GM19455 (cell line): ENCODE results near the gene THAP7.
A peak's percentile ranks its signal among the peaks of the same experiment; 100 is the strongest.
"Not testable (repeated sequence)": the region's sequence is repeated elsewhere in the genome, so short reads cannot be mapped to it uniquely, and the experiment has no call there.

Experiments used
- ATAC-seq: cut with Tn5 transposase; IDR thresholded peaks from one replicate; pipeline ENCODE4 v1.9.1; 2021; ENCODE audit not compliant: unreplicated experiment

THAP7 gene, protein sequence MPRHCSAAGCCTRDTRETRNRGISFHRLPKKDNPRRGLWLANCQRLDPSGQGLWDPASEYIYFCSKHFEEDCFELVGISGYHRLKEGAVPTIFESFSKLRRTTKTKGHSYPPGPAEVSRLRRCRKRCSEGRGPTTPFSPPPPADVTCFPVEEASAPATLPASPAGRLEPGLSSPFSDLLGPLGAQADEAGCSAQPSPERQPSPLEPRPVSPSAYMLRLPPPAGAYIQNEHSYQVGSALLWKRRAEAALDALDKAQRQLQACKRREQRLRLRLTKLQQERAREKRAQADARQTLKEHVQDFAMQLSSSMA

DNA sequence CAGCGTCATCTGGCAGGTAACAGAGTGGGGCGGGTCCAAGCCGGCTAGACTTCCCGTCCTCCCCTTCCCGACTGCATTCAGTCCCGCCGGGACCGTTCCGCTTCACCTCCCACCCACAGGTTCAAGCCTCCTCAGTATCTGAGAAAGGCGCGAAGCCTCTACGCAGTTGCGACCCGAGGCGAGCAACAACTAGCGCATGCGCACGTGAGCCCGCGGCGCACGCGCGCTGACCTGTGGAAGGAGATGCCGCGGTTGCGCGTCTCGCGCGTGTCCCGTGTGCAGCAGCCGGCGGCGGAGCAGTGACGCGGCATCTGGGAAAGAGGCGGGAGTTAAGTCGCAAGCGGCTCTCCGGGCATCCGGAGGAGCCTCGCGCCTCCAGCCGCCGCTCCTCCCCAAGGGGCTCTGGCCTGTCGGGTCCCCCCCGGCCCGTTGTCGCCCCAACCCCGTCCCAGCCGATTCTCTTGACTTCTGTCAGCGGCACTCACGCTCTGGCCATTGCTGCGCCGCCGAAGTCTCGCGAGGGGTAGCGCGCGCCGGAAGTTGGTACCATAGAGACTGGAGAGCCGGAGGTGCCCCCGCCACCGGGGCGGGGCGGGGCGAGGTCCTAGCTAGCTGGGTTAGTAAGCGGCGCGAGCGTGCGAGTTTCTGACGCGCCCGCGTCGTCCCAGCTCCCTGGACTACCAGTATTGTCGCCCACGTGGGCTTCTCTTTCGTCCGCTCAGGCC lies at the start of gene THAP7:
Gene THAP7 (minus strand): TSS at position 518 of the 725 bp plus-strand sequence. CDS start 207 bp downstream, at position 311.
- ATAC-seq, result peak; percentile 77

DNA sequence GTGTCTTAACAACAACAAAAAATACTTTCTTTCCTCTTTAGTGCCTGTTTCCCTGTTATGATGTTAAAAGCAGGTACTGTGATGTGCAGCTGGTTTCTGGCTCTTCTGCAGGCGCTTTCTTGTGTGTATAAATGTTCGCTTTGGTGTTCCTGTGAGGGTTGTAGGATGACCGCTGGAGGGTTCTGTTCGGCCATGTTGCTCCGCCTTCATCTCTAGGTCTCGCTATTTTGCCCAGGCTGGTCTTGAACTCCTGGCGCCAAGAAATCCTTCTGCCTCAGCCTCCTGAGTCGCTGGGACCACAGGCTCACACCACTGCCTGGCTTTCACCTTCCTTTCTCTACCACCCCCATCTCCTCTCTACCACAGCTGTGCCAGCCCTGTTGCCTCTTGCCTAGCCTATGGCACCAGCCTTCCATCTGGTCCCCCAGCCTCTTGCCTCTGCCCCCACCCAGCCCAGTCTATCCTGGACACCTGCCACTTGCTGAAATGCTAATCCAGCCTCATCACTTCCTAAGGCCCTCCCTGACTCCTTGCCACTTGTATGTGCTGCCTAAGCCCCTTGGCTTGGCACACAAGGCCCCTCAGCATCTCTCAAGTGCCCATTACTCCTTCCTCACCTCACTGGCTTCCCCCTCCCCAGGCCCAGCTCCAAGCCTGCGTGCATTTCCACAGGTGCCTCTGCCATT lies 49.4 kb upstream of the THAP7 start:
- no peak for ATAC-seq

DNA sequence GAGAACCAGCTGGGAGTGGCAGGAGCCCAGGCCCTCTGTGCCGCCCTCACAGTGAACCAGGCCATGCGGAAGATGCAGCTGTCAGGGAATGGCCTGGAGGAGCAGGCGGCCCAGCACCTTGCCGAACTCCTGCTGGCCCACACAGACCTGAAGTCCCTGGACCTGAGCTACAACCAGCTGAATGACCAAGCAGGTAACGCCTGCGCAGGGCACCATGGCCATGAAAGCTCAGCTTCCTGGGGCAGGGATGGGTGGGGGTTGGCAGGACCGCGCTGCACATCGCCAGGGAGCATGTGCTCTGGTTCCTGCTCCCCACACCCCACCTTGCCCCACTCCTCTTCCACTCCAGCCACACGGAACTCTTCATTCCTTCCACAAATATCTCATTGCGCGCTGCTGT lies 47.0 kb upstream of the THAP7 start:
- ATAC-seq, result not testable (repeated sequence)

DNA sequence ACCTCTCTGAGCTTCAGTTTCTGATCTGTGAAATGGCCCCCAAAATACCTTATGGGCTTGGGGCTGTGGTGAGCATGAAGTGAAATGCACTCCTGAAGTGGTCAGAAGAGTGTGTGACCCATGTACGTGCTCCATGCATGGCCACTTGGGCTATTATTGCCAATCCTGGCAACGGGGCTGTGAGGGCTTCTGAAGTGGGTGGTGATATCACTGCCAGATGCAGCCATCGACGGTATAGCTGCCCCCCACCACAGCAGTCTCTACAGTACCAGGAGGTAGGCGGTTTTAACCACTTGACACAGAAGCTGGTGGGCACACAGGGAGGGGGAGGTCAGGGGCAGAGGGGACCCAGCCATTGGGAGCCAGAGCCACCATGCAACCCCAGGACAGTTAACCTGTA lies 46.5 kb upstream of the THAP7 start:
- ATAC-seq, result not testable (repeated sequence)

DNA sequence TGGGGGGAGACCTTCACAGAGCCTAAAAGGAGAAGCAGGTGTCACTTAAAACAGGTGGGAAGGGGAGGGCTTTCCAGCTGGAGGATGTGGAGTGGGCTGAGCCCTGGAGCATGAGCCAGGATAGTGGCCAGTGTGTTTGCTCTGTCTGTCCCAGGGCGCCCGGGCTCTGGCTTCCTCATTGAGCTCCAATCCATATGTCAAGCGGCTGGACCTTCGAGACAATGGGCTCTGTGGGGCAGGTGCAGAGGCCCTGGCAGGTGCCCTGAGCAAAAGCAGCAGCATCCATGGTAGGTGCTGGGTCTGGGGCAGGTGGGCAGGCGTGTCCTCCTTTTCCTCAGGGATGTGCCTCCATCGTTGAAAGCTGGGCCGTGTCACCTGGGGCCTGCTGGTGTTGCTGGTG lies 45.8 kb upstream of the THAP7 start:
- ATAC-seq, result no peak

DNA sequence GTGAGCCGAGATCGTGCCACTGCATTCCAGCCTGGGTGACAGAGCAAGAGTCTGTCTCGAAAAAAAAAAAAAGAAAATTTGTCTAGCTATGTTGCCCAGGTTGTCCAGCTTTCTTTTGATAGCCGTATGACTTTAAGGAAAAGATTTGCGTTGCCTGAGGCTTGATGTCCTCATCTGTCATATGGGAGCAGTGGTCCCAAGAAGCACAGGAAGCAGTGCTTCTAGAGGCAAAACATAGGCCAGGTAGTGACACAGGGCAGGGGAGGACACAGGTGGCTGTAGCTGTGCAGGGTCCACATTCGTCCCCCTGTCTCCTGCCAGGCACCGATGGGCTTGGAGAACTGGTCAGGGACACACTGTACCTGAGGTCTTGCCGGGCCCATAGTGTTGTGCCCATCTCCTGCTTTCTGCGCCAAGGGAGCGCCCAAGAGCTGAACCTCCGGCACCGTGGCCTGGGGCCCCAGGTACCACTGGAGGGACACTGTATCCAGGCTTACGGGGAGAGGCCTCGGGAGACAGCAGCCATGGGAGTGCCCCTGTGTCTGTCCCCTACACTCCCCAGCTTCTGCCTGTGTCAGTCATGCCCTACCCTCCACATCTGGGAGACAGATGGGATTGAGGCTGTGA lies 45.2 kb upstream of the THAP7 start:
- no peak for ATAC-seq

DNA sequence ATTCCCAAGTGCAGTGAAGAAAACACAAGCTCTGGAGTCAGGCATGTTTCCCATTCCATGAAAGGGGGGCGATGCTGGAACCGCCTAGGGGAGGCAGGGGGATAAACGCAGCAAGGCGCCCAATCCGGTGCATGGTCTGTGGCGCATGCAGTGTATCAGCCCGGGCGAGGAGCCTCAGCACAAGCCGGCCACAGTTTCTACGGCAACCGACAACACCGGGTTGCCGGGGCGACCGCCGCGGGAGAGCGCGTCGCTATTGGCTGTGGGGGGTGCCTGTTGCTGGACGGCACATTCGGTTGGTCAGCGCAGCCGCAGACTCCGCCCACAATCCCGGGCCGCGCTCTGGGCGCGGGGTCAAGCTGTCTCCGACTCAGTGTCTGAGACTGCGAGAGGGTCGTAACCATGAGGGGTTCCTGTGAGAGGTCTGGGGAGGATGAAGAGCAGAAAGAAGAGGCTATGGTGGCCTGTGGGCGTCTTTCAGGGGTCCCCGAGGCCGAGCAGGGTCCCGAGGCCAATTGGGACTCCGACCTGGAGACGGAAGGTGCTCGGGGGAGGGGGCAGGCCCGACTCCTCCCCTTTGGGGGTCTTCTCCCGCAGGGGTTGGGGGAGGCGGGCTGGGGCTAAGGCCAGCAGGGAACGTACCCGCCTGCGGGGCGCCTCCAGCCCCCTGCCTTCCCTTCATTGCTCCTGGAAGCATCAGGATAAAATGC lies 43.8 kb upstream of the THAP7 start, which contains the start of gene LRRC74B:
Gene LRRC74B (plus strand): TSS at position 362 of the 710 bp plus-strand sequence. CDS start 41 bp downstream, at position 403.
- peak; percentile 83 for ATAC-seq

DNA sequence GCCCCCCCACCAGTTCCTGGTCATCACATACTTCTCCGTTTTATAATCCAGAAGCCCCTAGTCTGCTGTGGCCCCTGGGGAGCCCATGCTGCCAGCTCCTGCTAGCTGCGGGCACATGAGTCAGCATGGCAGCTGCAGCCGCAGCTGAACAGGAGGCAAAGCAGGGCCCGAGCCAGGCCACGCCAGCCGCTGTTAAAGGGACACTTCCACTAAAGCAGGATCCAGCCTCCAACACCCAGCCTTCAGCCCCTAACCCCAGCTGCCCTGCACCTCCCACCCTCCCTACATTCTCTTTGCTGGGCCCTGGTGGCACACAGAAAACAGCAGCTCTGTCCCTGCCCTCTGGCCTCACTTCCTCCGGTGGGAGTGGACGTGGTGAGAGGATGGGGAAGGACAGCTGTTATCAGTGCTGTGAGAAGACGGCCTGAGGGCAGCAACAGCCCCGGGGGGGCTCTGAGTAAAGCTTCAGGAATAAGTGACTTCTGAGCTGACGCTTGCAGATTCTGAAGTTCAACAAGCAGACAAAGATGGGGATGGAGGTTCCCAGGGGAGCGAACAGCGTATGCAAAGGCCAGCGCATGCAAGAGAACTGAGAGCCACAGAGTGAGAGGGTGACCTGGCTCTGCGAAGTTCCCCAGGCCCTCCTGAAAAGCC lies 43.1 kb upstream of the THAP7 start:
- ATAC-seq, result no peak

DNA sequence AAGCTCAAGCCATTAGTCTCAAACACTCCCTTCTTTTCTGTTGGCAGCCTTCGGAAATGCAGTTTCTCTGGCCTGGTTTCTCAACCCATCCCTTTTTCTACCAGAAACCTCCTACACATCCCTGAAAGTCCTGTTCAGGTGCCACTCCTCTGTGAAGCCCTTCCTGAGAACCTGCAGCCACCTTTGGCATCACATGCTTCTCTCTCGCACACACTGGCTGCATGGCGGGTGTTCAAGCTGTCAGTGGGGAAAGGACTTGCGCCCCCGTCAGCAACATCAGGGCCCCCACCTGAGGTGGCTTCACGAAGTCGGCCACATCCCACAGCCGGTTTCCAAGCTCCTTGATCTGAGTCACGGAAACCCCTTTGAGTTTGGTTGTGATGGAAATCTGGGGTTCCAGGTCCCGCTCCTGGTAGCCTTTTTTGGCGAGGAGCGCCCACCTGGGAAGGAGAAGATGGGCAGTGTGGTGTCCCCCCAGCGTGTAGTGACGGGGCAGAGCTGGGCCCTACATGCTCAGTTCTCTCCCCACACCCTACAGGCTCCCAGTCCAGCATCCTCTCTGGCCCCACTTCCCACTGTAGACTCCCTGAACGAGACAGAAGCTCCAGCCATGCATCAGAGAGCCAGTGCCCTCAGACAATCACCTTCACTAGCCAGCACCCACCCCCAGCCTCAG lies 42.1 kb upstream of the THAP7 start:
- no peak for ATAC-seq

DNA sequence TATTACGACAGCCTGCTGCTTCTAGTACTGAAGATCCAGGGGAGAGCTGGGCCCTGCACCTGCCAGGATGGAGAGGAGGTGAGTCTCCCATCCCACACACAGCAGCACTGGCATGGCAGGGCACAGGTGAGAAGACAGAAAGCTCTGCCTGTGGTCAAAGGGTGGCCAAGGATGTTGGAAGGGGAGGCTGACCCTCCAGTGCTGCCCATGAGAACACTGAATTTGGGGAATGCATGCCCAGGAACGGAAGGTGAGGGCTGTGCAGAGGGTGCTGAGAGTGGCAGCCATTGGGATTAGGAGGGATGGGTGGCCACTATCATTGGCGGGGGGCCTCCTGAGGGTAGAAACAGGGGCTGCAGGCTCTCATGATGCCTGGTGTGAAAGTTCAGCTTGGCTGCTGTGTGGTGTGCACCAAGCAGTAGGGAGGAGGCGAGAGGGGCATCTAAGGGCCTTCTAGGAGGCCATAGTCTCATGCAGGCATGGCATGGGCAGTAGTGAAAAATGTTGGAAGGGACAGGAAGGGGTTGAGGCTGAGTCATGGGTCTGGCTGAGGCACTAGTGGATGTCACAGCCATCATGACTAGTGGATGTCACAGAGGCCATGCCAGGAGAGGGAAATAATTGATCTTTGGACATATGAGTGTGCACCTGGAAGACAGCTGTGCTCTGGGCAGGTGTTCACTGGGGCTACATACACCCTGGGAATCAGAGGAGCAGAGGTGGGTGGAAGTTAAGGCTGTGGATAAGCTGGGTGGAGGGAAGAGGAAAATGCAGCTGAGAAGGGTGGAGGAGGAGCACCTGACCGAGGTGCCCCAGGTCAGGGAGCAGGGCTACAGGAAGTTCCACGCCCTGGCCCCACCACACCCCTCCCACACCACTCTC lies 41.3 kb upstream of the THAP7 start:
- ATAC-seq, result no peak

DNA sequence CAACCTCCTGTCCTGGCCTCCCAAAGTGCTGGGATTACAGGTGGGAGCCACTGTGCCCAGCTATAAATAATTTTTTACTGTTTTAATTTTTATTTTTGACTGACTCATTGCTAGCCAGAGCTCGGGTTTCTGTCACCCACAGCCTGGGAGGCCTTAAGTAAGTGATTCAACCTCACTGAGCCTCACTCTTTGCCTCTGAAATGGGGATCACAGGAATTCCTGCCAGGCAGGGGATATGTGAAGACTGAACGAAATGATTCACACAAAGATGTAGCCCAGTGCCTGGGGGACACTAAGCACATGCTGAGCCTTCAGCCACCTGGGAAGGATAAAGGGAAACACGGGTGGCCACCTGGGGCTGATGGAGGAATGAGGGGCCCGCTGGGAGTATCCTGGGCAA lies 40.0 kb upstream of the THAP7 start:
- ATAC-seq, result no peak

DNA sequence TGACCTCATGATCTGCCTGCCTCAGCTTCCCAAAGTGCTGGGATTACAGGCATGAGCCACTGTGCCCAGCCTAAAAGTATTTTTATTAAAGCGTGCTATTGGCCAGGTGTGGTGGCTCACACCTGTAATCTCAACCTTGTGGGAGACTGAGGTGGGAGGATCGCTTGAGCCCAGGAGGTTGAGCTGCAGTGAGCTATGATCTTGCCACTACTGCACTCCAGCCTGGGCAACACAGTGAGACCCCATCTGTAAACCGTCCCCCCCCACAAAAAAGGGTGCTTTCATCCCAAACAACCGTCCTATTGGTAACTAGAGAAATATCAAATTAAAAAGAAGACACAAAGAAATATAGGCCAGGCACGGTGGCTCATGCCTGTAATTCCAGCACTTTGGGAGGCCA lies 37.2 kb upstream of the THAP7 start:
- ATAC-seq, result not testable (repeated sequence)

DNA sequence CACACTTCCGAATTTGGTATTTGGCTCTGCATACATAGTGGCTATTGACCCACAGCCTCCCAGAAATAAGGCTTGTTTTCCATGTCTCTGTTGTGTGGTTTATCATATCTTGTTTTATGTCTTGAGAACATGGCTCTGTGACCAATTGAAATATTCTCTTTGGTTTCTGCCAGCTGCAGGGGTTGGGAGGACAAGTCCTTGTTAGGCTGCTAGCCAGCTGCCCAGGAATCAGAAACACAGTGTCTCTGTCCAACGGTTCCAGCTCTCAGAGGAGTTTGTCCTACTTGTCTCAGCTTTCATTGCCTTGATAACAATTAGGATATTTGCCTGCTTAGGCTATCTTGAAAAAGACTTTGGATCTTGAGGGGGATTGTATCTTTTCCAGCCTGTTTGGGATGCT lies 36.5 kb upstream of the THAP7 start:
- ATAC-seq, result no peak

DNA sequence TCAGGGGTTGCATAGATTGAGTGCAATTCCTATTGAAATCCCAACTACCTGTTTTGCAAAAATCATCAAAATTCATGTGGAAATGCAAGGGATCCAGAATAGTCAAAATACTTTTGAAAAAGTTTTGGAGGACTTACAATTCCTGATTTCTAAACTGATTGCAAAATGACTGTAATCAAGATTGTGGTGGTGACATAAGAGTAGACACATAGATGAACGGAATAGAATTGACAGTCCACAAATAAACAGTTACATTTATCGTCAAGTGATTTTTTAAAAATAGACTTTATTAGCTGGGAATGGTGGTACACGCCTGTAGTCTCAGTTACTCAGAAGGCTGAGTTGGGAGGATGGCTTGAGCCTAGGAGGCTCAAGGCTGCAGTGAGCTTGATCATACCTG lies 33.1 kb upstream of the THAP7 start:
- ATAC-seq, result no peak

DNA sequence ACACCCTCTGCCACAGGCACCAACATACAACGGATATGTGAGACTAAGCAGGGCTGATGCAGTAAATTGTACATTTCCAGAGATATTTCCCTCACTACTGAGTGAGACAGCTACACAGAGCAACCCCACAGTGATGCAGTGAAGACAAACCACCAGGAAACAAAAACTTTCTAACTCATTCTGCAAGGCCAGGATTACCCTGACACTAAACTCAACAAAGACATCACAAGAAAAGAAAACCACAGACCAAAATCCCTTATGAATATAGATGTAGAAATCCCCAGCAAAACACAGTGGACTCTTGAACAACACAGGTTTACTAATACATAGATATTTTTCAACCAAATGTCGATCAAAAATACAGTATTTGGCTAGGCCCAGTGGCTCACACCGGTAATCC lies 32.0 kb upstream of the THAP7 start:
- ATAC-seq, result no peak

DNA sequence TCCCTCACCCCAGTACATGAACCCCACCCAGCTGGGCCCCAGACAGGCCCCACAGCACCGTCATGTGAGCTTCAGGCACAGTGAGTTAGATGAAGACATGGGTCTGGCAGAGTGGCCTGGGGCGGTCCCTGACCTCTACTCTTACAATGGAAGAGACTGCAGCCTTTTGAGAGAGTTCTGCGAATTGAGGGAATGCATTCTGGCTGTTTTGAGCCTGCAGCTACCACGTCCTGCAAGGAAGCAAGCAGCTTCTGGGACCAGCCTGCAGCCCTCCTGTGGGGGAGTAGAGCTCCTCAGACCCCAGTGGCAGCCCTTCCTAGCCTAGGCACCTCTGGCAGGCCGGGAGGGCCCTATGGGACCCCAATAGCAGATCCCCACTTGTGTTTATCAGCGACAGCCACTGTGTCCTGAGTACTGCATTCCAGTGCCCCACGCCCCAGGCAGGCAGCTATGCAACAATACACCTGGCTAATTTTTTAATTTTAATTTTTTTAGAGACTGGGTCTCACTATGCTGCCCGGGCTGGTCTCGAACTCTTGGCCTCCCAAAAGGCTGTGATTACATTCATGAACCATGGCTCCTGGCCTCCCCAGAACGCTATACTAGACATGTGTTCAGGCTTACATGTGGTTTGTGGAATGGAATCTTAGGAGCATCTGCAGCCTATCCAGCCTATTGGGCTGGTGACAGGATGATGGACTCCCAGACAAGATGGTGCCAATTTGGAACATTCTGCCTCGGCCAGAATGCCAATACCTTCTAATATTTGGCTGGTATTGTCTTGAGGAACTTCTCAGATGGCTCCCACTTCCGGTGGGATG lies 31.2 kb upstream of the THAP7 start:
- no peak for ATAC-seq

DNA sequence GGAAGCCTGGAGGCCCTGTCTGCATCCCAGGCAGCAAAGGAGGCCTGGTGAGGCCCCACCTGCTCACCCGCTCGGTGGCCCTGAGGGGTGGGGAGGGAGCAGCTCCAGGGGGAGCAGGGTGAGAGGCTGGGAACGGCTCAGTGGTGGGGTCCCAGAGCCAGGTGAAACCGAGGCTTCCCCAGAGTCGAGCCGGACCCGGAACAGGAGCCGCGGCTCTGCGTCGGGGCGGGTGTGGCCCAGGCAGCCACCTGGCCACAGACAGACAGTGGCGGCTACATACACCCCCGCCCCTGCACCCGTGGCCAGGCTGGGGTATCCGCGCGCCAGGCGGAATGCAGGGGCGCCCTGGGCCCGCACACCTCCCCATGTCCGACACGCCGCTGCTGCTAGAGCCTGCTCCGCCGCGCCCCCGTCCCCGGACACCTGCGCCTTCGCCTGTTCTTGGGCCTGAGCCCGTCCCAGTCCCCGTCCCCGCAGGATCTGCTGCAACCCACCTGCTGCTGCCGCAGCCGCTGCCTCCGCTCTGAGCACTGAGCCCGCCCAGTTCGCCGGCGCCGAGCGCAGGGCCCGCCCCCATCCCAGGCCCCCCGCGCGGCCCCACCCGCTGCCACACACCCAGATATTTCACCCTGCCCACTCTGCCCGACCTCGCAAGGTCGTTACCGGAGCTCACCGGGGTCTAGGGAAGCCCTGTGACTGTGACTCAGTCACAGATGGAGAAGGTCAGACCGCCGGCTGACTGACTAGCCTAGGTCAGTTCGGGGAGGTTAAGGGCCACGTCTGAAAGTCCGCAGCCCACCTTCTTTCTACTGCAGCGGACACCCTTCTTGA lies 30.3 kb upstream of the THAP7 start, which contains the start of gene SLC7A4:
Gene SLC7A4 (minus strand): TSS at position 525 of the 831 bp plus-strand sequence. CDS start 749 bp downstream, outside the sequence.
- ATAC-seq, result no peak
